ENCODE data around the gene SSU72.

Gene SSU72

GRCh38 chr1:1574721-1575537, at the start of gene SSU72:
TSS of gene SSU72 (minus strand) at chr1:1574863. CDS start at chr1:1574557, 306 bp downstream.
- peak; percentile 93 for DNase-seq

GRCh38 chr1:1623631-1624442, 49.2 kb upstream of the SSU72 start:
- no peak for DNase-seq

GRCh38 chr1:1623181-1623630, 48.5 kb upstream of the SSU72 start:
- DNase-seq, result no peak

GRCh38 chr1:1622788-1623094, 48.1 kb upstream of the SSU72 start:
- DNase-seq, result no peak

DNA sequence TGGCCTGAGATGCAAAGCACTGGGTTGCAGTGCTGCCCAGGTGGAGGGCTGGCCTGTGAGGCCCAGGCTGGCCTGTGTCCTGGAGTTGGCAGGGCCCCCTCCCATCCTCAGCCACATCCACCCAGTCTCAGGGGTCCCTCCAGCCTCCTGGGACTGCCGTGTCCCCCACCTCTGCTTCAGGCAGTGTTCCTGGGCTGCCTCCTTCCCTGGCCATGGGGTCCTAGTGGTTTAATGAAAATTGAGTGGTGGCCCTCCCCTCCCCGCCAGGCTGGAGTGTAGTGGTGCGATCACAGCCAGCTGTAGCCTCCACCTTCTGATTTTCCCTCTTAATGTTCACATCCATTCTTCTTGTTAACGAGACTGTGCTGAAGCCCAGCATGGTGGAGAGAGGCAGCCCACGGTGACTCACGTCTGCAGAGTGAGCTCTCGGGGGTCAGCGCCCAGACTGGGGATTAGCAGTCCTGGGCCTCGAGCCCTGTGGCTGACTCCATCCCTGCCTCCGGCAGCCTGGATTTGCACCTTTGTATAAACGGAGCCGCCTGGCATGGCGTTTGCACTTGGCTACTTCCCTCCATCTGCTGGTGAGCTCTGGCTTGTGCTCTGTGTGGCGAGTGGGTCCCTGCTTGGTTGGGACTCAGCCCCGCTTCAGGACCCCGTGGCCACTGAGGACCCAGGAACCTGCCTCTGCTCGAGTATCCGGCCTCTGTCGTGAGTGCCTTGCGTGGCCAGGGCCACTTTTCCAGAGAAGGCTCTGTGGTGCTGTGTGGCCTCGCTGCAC, 47.5 kb upstream of the SSU72 start:
- no peak for DNase-seq

DNA sequence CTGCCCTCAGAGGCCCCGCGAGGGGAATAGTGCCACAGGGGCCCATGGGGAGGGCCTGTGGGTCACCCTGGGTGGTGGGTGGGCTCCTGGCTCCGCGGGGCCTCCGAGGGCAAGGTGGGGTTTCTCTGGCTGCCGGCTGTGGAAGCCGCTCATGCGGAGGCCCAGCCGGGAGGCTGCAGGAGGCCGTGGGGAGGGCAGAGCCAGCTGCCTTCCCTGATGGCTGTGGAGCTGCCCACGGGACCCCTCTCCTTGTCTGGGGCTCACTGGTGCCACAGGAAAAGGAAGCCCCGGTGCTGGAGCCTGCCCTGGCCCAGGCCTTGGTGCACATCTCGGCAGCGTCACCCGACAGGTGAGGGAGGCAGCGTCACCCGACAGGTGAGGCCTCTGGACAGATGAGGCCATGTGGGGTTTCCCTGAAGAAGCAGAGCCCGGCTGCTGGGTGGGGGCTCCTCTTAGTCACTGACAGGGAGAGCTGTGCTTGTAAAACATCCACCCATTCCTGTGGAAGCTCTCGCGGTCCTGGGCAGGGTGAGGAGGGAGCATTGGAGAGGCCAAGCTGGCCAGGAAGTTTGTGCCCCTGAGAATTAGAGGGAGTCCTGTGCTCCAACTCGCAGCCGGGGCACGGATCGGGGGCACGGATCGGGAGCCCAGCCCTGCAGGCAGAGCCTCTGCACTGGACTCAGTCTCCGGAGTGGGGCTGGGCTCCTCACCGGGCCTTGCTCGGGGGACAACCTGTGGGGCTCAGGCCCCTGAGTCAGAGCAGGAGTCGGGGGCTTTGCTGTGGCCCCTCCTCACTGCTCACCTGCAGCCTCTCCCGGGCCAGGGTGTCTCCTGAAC, 46.7 kb upstream of the SSU72 start:
- DNase-seq, result no peak

DNA sequence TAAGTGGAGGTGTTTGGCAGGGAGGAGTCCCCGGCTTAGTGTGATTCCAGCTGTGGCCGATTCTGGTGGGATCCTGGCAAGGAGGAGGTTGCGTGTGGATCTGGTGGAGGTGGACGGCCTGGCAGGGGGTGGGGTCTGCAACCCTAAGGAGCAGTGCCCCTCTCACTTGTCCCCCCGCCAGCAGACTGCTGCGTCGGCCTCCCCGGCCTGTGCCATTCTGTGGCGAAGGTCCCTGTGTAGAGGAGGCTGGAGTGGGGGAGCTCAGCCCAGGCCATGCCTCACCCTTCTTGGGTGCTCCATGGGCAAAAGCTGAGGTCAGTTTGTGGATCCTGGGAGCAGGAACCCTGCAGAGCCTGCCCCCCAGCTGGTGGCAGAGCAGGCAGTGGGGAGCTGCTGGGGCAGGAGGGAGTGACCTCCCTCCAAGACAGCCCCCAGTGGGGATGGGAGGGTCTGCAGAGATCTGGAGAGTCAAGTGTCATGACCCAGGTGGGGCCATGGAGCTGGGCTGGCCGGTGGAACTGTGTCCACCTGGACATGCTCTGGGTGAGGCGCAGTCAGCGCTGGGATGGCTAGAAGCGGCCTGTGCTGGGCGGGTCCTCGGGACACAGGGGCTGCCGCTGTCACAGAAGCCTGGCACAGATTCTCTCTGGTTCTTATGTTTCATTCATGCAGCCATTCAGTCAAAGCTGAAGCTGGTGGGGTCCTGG, 45.9 kb upstream of the SSU72 start:
- DNase-seq, result no peak

GRCh38 chr1:1619917-1620361, 45.3 kb upstream of the SSU72 start:
- no peak for DNase-seq

DNA sequence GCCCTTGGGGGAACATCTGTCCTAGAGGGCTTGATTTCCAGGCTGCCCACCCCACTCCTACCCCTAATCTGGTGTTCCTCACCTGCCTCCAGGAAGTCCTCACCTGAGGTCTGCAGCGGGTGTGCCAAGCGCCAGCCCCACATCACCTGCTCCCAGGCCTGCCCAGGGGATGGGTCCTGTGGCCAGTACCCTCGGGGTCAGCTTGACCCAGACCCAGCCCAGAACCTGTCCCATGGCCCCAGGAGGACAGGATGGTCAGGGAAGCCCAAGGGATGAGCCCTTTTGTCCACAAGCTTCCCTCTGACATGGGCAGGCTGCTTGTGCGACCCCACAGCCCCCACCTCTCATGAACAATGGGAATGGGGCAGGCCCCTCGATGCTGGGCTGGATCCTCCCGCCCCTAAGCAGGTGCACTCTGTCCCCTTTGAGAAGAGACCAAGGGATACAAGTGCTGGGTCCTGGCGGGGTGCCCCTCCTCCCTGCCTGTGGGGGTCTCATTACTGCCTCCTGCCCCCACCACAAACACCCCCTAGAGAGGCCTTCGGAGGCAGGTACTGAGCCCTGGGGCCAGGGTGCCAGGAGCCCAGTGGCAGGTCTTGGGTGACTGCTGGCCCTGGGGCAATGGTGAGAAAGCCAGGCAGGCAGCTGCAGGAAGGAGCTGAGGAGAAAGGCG, 43.9 kb upstream of the SSU72 start:
- DNase-seq, result no peak

- no peak for DNase-seq
Observed at GRCh38 chr1:1617925-1618324, 43.3 kb upstream of the SSU72 start.

DNA sequence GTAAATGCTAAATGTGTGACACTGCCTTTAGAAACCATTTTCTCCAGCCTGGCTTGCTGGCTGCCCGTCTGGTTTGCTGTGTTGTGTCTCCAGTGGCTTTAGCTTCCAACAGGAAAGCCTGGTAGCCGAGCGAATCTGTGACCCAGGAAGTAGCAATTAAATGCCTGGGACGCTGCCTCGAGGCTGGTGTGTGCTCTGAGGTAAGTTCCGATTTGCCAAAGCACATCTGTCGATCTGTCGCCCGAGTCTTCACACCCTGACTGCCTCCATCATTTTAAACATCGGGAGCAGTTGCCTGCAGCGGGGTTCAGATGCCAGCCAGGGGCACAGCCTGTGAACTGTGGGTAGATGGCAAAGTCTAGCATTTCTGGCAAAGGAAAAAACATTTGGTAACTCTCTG, 42.9 kb upstream of the SSU72 start:
- no peak for DNase-seq

GRCh38 chr1:1616838-1617237, 42.2 kb upstream of the SSU72 start:
- DNase-seq, result no peak

- DNase-seq, result peak; percentile 26
Observed at GRCh38 chr1:1616045-1616790, 41.6 kb upstream of the SSU72 start.

DNA sequence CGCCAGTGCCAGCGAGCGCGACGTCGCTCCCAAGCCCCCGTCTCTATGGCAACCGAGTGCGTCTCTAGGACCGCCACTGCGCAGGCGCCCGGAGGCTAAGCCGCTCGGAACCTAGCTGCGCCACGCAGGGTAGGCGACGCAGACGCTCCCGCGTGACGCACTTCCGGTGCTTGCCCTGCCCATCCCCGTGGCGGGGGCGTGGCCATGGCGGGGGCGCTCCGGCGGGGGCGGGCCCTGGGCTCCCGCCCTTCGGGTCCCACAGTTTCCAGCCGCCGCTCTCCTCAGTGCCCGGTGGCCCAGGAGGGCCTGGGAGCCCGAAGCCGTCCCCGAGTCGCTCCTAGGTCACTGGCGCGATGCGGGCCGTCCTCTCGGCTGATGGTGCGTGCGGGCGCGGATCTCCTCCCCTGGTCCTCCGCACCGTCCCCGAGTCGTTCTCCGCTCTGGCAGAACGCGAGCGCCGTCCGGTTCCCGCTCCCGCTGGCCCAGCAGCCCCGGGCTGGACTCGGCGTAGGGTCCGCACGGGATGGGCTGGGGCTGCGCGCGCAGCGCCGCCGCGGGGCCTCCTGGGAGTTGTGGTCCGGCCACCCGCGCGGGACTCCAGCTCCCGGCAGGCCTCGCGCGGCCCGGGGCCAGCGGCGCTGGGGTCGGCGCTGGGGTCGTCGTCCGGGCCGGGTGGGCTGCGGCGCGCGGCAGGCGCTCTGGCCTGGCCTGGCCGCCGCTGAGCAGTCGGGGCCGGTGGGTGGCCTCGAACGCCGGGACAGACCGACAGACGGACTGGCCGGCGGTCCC, 40.8 kb upstream of the SSU72 start, which contains the start of gene MIB2:
MIB2 (plus strand) TSS at position 245 of the 789 bp plus-strand sequence. CDS start 7,953 bp downstream, outside the sequence.
- peak; percentile 99 for DNase-seq

DNA sequence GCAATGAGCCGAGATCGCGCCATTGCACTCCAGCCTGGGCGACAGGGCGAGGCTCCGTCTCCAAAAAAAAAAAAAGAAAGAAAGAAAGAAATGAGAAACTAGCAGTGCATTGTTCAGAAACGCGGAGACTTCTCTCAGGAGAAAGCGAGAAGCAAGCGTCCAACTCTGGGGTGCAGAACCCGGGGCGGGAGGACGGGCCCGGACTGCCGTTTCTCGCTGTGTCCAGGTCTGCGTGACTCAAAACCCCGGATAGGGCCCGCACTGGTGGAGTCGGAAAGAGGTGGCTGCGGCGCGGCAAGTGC, 40.2 kb upstream of the SSU72 start:
- DNase-seq, result no peak

DNA sequence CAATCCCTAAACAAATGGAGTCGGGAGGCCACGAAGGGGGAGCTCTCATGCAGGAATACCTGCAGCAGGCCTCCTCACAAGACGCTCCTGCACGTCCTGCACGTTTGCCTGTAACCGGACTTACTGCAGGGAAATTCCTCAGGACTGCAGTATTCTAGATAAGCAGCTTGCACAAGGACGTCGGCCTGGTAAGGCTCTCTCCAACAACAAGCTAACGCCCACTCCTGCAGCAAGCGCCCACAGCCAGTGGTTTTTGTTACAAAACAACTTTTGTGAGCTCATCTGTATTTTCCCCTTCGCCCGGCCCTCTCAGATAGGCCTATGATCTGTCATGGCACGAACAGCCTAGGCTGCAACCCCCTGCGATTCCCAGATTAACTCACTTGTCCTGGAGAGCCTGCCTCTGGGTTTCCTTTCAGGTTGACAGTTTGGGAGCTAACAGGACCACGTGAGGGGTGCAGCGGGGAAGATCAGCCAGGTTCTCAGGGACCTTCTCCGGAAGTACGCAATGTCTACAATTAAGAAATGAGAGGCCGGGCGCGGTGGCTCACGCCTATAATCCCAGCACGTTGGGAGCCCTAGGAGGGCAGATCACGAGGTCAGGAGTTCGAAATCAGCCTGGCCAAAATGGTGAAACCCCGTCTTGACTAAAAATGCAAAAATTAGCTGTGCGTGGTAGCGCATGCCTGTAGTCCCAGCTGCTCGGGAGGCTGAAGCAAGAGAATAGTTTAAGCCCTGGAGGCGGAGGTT, 39.7 kb upstream of the SSU72 start:
- no peak for DNase-seq

GRCh38 chr1:1613509-1614082, 38.9 kb upstream of the SSU72 start:
- no peak for DNase-seq

- DNase-seq, result no peak
Observed at GRCh38 chr1:1612104-1612400, 37.4 kb upstream of the SSU72 start.

GRCh38 chr1:1610796-1611195, 36.1 kb upstream of the SSU72 start:
- no peak for DNase-seq

Data from NCI-H345 (cell line).